ENCODE data around the gene RAB29. TPM values are rescaled to one million over a fixed set of nuclear protein-coding genes. Genes with fewer than 3 reads are reported as not detected.
A peak's percentile ranks its signal among the peaks of the same experiment; 100 is the strongest.

Gene RAB29
- polyA plus RNA-seq, 1 of the 3 experiments (the other 2 are of a cell fraction): 9.2 TPM

DNA sequence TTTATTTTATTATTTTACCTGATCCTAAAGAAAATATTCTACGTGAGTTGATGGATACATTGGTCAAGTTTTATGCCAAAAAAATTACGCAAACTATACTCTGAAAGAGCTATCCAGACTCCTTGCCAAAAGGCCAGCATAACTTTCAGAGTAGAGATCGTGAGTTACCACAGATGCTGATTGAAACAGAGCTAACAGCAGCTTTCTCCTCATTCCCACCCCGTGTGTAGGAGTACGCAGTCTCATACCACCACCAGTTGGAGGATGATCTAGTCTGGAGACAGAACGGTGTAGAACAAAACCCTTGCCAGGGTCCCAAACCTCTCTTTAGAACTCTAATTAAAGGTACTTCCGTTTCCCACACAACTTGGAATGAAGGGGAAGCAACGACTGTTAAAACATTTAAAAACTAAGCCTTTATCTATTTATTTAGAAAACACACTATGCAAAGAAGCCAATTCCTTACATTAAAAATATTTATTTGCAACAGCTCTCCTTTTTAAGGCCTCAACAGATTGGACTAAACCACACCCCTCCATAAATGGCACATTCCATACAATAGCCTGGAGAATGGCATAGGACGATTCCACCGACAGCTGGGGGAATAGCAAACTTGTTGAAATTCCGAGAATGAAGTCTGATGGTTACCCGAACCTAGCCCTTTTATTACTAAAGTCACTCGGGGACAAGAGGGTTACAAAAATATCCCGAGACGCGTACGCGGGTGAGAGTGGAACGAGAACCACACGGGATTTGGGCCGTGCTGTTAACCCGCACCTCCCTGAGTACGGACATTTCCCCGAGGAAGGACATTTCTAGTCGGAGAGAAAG, 26.7 kb downstream of the RAB29 start:
- H3K9me2 ChIP-seq: no peaks in the 10 kb centered on the region
- peak; percentile 28 for DNase-seq
- peak overlapping the region; percentile 83 for H3K4me2 ChIP-seq
- WGBS (ENCODE audit: low lambda C conversion rate): 1% methylated on average over 25 of the region's 25 CpGs
- TF ChIP-seq SMC3 (IDR thresholded peaks at IDR 0.05; ENCODE audit: low read depth, low read length): 0 out of 2 replicates have a peak, but pooled peaks have one; percentile 1
- TF ChIP-seq RAD21 (IDR thresholded peaks at IDR 0.05; ENCODE audit: low read length): no peak
- TF ChIP-seq, protein P1, sequence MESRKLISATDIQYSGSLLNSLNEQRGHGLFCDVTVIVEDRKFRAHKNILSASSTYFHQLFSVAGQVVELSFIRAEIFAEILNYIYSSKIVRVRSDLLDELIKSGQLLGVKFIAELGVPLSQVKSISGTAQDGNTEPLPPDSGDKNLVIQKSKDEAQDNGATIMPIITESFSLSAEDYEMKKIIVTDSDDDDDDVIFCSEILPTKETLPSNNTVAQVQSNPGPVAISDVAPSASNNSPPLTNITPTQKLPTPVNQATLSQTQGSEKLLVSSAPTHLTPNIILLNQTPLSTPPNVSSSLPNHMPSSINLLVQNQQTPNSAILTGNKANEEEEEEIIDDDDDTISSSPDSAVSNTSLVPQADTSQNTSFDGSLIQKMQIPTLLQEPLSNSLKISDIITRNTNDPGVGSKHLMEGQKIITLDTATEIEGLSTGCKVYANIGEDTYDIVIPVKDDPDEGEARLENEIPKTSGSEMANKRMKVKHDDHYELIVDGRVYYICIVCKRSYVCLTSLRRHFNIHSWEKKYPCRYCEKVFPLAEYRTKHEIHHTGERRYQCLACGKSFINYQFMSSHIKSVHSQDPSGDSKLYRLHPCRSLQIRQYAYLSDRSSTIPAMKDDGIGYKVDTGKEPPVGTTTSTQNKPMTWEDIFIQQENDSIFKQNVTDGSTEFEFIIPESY (IDR thresholded peaks at IDR 0.05; ENCODE audit: borderline replicate concordance, low read depth): peak; percentile 89
- TF ChIP-seq CHD2 (IDR thresholded peaks at IDR 0.05; ENCODE audit: low read length, partially characterized antibody): peak; percentile 84
- 0 out of 2 replicates have a peak, but pooled peaks have one; percentile 25 for TF ChIP-seq YY1 (IDR thresholded peaks at IDR 0.05; ENCODE audit: low read depth)
- H3K36me3 ChIP-seq (replicated peaks in 1 of 2; ENCODE audit: control insufficient read depth in 1 of 2, insufficient read depth in 2 of 2, low read length in 1 of 2): peaks cover 8 to 17% of the 10 kb centered on the region in 2 experiments
- peak overlapping the region; percentile 88 to 96 for H3K27ac ChIP-seq (ENCODE audit: low read depth in 2 of 2, low read length in 1 of 2)
- ChIA-PET POLR2A (interaction anchor here (0.6 kb wide), 1 partner anchor 9 kb away, joined by 4 read pairs; no protein-coding TSS in a partner anchor), CTCF (interaction anchor here (0.7 to 1.8 kb wide), 8 partner anchors 9 to 296 kb away, joined by 3 to 6 read pairs (median 4); partner anchors contain the start of gene ELK4)
- peak overlapping the region; percentile 80 for H3K9ac ChIP-seq
- peaks cover 55% of the 10 kb centered on the region for H4K20me1 ChIP-seq (ENCODE audit: insufficient read depth)
- H3F3A ChIP-seq (replicated peaks; ENCODE audit: insufficient read depth): peaks cover 14% of the 10 kb centered on the region
- H3K79me2 ChIP-seq (ENCODE audit: insufficient read depth): peaks cover 59% of the 10 kb centered on the region
- H3K4me1 ChIP-seq (ENCODE audit: control insufficient read depth in 1 of 2, insufficient read depth in 2 of 2, low read depth in 1 of 2, low read length in 1 of 2): peaks cover 15 to 28% of the 10 kb centered on the region in 2 experiments; a peak in 3 of 4 replicates
- H2AFZ ChIP-seq (ENCODE audit: low read depth): 0 out of 2 replicates have a peak overlapping the region, but pooled peaks have one; percentile 25
- peak overlapping the region; percentile 73 to 91 for H3K4me3 ChIP-seq (ENCODE audit: low read depth in 2 of 2, low read length in 1 of 2)
- H3K9me3 ChIP-seq: no peaks in the 10 kb centered on the region
- no peaks in the 10 kb centered on the region for H3K27me3 ChIP-seq (ENCODE audit: insufficient read depth)

DNA sequence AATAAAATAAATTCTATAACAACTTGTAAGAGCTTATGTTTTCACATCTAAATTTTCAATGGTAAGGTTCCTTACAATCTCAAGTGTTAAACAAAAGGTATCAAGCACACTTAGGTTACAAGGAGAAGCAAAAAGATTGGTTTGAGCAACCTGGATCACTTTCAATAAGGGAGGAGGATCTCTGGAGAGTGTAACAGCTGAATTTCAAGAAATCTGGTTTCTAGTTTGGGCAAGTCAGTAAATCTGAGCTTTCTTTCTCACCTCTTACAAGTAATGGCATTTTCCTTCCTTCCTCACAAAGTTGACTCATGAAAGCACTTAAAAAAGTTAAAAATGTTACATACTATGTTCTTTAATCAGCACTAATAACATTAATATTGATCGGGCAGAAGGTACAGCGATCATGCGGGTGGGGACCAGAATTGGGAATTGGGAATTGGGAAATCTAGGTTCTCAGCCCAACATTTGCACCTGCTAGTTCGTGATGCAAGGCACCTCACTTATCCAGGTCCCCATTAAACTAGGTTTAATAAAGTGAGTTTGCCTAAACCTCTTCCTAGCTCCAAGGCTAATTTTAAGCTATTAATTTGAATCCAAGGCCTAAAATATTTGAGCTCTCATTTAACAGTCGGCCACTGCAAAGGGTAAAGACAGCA, 28.4 kb downstream of the RAB29 start:
- Histone ChIP-seq H3K9me2 (no peaks in the 10 kb centered on the region), H3K36me3 (replicated peaks in 1 of 2; ENCODE audit: control insufficient read depth in 1 of 2, insufficient read depth in 2 of 2, low read length in 1 of 2) (peaks cover 8 to 22% of the 10 kb centered on the region in 2 experiments), H3K9me3 (no peaks in the 10 kb centered on the region), H3K27ac (ENCODE audit: low read depth in 2 of 2, low read length in 1 of 2) (0 out of 4 replicates have a peak overlapping the region, but pooled peaks of 1 of the 2 experiments have one; percentile 7), H2AFZ (ENCODE audit: low read depth) (no peak overlapping the region), H3K4me2 (peak overlapping the region; percentile 83), H3K4me1 (ENCODE audit: control insufficient read depth in 1 of 2, insufficient read depth in 2 of 2, low read depth in 1 of 2, low read length in 1 of 2) (peaks cover 15 to 28% of the 10 kb centered on the region in 2 experiments; a peak in 3 of 4 replicates), H3K79me2 (ENCODE audit: insufficient read depth) (peaks cover 76% of the 10 kb centered on the region), H3K27me3 (ENCODE audit: insufficient read depth) (no peaks in the 10 kb centered on the region), H3K9ac (peak overlapping the region; percentile 80; the same call in 1 of the 2 replicates), H3F3A (replicated peaks; ENCODE audit: insufficient read depth) (peaks cover 18% of the 10 kb centered on the region), H4K20me1 (ENCODE audit: insufficient read depth) (peaks cover 72% of the 10 kb centered on the region), H3K4me3 (ENCODE audit: low read depth in 2 of 2, low read length in 1 of 2) (peak overlapping the region; percentile 73 to 91; a peak in 3 of 4 replicates)
- CTCF ChIA-PET: interaction anchor here (1.0 to 3.6 kb wide), 5 partner anchors 26 to 230 kb away, joined by 3 to 20 read pairs (median 4); no protein-coding TSS in a partner anchor
- WGBS (ENCODE audit: low lambda C conversion rate): 80% methylated on average over 5 of the region's 5 CpGs
- TF ChIP-seq NFIC (IDR thresholded peaks at IDR 0.05; ENCODE audit: borderline replicate concordance) (no peak), MEF2A (IDR thresholded peaks at IDR 0.05; ENCODE audit: borderline replicate concordance, low read depth) (no peak), GATA2 (CRISPR knock-in tag; IDR thresholded peaks at IDR 0.05) (no peak), RAD21 (IDR thresholded peaks at IDR 0.05; ENCODE audit: low read length) (no peak), RCOR1 (IDR thresholded peaks at IDR 0.05; ENCODE audit: low read length) (no peak), SMC3 (IDR thresholded peaks at IDR 0.05; ENCODE audit: low read depth, low read length) (no peak), CHD2 (IDR thresholded peaks at IDR 0.05; ENCODE audit: low read length, partially characterized antibody) (no peak)
- TF ChIP-seq, protein P2, sequence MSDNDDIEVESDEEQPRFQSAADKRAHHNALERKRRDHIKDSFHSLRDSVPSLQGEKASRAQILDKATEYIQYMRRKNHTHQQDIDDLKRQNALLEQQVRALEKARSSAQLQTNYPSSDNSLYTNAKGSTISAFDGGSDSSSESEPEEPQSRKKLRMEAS (IDR thresholded peaks at IDR 0.05; ENCODE audit: low read depth): no peak
- TF ChIP-seq, protein P3, sequence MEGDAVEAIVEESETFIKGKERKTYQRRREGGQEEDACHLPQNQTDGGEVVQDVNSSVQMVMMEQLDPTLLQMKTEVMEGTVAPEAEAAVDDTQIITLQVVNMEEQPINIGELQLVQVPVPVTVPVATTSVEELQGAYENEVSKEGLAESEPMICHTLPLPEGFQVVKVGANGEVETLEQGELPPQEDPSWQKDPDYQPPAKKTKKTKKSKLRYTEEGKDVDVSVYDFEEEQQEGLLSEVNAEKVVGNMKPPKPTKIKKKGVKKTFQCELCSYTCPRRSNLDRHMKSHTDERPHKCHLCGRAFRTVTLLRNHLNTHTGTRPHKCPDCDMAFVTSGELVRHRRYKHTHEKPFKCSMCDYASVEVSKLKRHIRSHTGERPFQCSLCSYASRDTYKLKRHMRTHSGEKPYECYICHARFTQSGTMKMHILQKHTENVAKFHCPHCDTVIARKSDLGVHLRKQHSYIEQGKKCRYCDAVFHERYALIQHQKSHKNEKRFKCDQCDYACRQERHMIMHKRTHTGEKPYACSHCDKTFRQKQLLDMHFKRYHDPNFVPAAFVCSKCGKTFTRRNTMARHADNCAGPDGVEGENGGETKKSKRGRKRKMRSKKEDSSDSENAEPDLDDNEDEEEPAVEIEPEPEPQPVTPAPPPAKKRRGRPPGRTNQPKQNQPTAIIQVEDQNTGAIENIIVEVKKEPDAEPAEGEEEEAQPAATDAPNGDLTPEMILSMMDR (IDR thresholded peaks at IDR 0.05): no peak
- TF ChIP-seq, protein P4, sequence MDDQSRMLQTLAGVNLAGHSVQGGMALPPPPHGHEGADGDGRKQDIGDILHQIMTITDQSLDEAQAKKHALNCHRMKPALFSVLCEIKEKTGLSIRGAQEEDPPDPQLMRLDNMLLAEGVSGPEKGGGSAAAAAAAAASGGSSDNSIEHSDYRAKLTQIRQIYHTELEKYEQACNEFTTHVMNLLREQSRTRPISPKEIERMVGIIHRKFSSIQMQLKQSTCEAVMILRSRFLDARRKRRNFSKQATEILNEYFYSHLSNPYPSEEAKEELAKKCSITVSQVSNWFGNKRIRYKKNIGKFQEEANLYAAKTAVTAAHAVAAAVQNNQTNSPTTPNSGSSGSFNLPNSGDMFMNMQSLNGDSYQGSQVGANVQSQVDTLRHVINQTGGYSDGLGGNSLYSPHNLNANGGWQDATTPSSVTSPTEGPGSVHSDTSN (IDR thresholded peaks at IDR 0.05): no peak
- POLR2A ChIA-PET: interaction anchor here (0.7 kb wide), 1 partner anchor 474 kb away, joined by 3 read pairs; no protein-coding TSS in a partner anchor
- DNase-seq: no peak
